Stimulated activated CD4-positive, alpha-beta T cell treated with anti-CD3 and anti-CD28 coated beads, Interleukin-12 subunit alpha, Interleukin-12 subunit beta, amount 100 ng/mL, for 24 hours (primary cell): ENCODE data around the gene ADD1.

Source experiments
- DNase-seq, 2 experiments: peaks; one replicate each; pipeline ENCODE4 v3.0.0-alpha.2; 2020; ENCODE audit warnings: low read depth in 2 of 2

ADD1 gene

GRCh38 chr4:2822461-2823300 is 21.0 kb upstream of the ADD1 start:
- no peak for DNase-seq

GRCh38 chr4:2823301-2823670 is 20.4 kb upstream of the ADD1 start:
- no peak for DNase-seq

DNA sequence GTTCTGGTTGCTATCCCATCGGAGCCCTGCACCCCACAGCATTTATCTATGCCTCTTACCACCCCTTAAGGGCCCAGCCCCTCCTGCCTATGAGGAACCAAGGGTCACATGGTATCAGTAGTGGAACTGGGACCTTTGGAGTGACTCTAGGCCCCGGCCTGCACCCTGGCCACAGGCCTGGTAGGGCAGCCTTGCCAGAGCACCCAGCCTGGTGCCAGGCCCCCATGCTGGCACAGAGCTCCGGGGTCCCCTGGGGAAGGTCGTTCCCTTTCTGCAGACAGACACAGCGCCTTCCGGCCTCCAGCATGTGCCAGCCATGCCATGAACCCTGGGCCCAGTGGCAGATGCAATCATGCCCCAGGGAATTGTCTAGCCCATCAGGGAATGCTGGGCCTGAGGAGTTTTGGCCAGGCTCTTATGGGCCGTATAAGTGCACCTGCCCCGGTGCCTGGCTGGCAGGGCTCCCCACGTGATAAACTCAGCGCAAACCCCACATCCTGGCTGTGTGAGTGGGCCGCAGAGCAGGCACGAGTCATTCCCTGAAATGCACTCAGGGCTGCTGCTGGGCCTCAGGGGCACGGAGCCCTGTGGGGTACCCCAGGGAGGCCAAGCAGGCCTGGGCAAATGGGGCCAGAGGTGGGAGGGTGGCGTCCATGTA is 19.8 kb upstream of the ADD1 start:
- no peak for DNase-seq

DNA sequence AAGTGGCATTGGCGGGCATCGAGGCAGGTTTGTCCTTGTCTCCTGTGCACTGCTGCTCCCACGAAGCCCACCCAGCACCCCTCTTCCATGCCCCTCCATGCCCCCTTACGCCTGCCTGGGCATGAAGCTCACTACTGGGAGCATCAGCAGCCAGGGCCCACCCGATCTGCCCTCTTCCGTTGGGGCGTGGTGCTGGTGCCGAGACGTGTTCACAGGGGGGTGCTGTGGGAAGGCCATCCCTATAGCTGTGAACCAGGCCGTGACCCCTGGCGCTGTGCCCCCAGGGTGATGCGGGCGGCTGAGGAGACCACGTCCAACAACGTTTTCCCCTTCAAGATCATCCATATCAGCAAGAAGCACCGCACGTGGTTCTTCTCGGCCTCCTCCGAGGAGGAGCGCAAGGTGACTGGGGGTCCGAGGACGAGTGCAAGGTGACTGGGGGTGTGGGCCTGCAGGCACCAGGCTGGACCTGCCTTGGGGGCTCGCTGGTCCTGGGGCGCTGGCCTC is 19.3 kb upstream of the ADD1 start:
- no peak for DNase-seq

DNA sequence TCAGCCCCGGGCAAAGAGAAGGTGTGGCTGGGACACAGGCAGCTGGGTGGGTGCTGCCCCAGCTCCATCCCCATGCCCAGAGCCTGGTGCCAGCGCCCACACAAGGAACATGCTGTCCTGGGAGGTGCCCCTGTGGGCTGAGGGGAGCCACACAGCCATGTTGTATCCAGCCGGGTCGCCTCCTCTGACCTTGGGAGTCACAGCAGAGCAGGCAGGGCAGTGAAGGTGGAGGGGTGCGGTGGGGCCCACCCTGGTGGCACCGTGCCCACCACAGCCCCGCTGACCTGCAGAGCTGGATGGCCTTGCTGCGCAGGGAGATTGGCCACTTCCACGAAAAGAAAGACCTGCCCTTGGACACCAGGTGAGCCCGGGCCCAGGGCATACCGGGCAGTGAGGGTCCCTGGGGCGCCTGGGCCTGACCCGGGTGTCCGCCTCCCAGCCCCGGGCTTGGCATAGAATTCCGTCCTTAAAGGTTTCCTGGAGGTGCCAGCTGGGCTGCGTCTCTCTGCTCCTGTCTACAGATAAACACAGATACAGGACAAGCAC is 18.7 kb upstream of the ADD1 start:
- no peak for DNase-seq

DNA sequence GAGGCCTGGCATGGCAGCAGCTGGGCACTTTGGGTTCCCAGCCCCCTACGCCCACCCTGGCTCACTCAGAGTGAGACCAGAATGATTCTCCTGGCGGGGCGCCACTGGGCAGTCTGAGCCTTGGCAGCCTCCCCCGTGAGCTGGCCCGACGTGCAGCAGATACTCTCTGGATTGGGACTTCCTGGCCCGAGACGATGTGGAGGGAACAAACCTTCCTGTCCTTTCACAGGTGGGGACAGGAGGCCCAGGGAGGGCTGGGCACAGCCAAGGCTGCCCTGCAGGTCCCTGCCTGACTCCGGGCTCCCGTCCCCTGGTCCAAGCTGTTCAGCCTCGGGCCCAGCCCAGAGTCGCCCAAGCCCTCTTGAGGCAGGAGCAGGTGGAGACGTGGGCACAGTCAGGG is 17.9 kb upstream of the ADD1 start:
- DNase-seq, result no peak

DNA sequence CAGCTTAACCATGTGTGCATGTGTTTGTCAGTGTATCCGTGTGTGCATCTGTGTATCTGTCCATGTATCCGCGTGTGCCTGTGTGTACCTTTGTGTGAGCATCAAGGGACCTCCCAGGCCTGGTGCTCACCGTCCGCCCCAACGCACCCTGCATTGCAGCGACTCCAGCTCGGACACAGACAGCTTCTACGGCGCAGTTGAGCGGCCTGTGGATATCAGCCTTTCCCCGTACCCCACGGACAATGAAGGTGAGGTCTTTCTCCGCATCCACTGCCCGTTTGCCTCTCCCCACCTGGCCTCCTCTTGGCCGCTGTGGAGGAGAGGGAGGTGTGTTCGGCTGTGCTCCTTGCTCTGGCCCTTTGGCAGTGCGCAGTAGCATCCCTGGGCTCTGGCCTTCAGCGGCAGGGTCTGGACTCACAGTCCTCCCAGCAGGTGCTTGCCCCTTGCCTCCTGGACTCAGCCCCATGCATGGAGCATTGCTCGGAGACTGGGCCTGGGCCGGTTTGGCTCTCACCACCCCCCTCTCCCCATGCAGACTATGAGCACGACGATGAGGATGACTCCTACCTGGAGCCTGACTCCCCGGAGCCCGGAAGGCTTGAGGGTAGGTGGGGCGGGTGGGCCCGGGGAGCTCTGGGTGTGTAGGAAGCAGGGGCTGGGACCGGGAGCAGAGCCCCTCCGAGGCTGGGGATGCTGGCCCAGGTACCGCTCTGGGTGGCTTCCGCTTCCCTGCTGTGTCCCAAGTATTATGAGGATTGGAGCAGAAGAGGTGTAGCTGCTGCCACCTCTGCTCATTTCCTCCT is 16.4 kb upstream of the ADD1 start:
- DNase-seq, result no peak

DNA sequence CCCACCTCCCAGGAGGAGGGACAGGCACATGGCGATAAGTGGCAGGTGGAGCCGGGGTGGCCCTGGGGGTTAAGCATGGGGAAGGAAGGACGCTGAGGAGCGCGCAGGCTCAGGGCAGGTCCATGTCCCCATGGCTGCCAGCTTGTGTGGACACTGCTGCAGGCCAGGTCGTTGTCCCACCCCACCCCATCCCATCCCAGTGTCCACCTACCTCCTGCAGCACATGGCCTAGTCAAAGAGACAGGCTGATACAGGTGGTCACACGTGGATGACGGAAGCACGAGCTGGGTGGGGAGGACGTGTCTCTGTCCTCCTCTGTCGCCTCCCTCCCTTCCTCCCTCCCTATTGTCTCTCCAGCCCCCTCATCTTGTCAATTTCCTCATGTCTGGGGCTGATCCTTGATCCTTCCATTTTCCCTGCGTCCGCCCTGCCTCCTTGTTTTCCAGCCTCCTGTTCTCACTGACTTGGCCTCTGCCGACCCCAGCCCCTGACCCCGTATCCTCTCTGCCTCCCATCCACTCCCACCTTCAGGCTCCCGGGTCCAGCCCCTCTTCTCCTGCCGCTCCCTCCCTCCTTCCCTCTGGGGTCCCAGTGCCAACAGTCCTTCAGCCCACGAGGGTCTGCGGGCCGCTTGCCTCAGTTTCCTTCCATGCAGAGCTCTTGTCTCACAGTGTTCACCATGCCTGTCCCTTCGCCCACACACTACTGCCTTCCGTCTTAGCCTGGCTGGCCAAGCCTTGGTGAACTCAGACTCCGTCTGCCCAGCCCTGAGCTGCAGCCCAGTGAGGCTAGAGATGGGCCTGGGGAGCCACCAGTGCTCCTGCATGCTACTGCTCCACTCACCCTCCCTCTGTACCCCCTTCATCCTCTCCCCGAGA is 15.5 kb upstream of the ADD1 start:
- DNase-seq, result no peak

- DNase-seq, result no peak
Observed at GRCh38 chr4:2828758-2829181, 14.9 kb upstream of the ADD1 start.

DNA sequence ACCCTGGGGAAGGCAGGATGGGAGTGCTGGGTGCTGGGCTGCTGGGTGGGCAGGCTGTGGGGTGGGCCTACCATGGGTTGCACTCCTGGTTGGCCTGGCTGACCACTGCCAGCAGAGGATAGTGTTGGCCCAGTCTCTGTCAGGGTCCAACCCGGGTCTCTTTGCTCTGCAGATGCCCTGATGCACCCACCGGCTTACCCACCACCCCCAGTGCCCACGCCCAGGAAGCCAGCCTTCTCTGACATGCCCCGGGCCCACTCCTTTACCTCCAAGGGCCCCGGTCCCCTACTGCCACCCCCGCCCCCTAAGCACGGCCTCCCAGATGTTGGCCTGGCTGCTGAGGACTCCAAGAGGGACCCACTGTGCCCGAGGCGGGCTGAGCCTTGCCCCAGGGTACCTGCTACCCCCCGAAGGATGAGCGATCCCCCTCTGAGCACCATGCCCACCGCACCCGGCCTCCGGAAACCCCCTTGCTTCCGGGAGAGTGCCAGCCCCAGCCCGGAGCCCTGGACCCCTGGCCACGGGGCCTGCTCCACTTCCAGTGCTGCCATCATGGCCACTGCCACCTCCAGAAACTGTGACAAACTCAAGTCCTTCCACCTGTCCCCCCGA is 14.2 kb upstream of the ADD1 start:
- no peak for DNase-seq

GRCh38 chr4:2829933-2830451 is 13.7 kb upstream of the ADD1 start:
- DNase-seq, result no peak

GRCh38 chr4:2830632-2831610 is 12.7 kb upstream of the ADD1 start:
- DNase-seq, result no peak

GRCh38 chr4:2831611-2832308 is 11.9 kb upstream of the ADD1 start:
- DNase-seq, result no peak

DNA sequence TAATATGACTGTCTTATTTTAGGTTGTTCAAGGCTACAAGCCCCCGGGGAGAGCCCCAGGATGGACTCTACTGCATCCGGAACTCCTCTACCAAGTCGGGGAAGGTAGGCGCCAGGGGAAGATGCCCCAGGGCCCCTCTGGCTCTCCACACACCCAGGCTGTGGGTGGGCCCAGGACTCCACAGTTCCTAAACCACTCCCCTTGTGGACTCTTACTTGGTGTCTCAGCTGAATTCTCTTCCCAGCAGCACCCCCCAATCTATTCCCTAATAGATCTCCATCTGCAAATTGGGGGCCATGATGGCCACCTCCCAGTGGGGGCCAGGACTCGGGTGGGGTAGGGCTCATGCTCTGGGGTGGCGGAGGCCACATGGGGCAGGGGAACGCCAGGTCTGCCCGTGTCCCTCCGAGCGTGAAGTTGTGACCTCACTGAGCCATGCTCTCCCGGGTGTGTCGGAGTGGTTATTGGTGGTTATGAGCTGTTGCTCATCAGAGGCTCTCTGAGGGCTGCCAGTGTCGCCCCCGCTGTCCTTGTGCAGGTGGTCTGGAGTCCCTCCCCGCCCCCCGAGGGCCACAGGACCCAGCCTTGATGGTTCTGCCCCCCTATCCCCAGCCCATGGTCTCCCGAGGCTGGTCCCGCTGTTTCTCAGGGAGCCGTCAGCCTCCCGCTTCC is 11.2 kb upstream of the ADD1 start:
- DNase-seq, result no peak

DNA sequence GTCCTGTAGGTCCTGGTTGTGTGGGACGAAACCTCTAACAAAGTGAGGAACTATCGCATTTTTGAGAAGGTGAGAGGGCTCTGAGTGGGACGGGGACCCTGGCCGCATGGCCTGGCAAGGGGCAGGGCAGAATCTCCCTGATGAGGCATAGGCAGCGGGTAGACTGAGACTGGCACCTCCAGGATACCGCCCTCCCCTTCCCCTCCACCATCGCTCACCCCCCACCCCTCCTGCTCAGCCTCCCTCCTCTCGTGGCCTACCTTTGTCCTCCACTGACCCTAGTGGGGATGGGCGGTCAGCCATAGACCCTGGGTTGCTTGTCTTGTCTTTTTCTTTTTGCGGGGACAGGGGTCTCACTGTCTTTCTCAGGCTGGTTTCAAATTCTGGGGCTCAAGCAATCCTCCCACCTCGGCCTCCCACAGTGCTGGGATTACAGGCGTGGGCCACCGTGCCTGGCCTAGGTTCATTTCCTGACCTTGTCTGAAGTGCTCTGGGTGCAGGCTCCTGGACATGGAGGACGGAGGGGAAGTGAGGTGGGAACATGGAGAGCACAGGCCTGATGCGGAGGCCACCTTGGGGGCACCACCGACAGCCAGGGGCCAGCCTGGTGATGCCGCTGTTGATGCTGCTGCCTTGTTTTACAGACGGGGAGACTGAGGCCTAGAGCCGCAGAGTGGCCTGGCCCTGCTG is 10.5 kb upstream of the ADD1 start:
- no peak for DNase-seq

GRCh38 chr4:2833671-2834000 is 10.0 kb upstream of the ADD1 start:
- DNase-seq, result no peak
